HepG2 (cell line): Measurements from ENCODE around the gene ETFB. TPM values are rescaled to one million over a fixed set of nuclear protein-coding genes. Genes with fewer than 3 reads are reported as not detected.

ENCODE experiments used
- ATAC-seq: fragments of 200-7000 bp; cut with Tn5 transposase; 3 replicates; pipeline ENCODE4 v1.9.1; 2020; ENCODE audit warnings: mild to moderate bottlenecking, moderate library complexity
- BruUV-seq: library from RNA; stranded (reverse); fragments of 400-500 nt; replicated peaks from 2 replicates; lab custom pipeline; 2021; lab: Mats Ljungman, UMichigan
- CTCF ChIA-PET: fragments of 300-600 bp; formaldehyde crosslinking; extraction: SDS; loops from one replicate; lab custom pipeline; 2021; ENCODE audit warnings: low total read pairs, inconsistent platforms, low intra/inter-chr PET ratio; lab: Yijun Ruan, JAX
- POLR2A ChIA-PET: fragments of 350-600 bp; sonication (Branson Sonifier 250); formaldehyde crosslinking; loops from one replicate; lab custom pipeline; 2020; ENCODE audit warnings: antibody characterized with exemption, inconsistent platforms; lab: Yijun Ruan, JAX
- DNase-seq: peaks from one replicate; pipeline ENCODE4 v3.0.0-alpha.2; 2015; ENCODE audit warnings: low spot score
- FAIRE-seq: peaks from 3 replicates; lab custom pipeline; 2011; peaks lifted over from hg19 to GRCh38; lab: Jason Lieb, UNC
- H2AFZ ChIP-seq: one replicate; pipeline ENCODE4 v1.6.1; 2011; ENCODE audit warnings: low read length, inconsistent platforms
- H3K27ac ChIP-seq: fragments of 300-600 bp; 3 replicates; pipeline ENCODE4 v1.8.0; 2011; ENCODE audit warnings: mixed run types, mild to moderate bottlenecking, mixed read lengths, low read length, inconsistent platforms; ENCODE audit not compliant: insufficient read depth; ENCODE audit errors: extremely low read length
- H3K27me3 ChIP-seq, 2 experiments: fragments of 200-600 bp in 1 of 2; 2 replicates in 1 of 2; 3 replicates in 1 of 2; pipeline versions ENCODE4 v1.6.0 to v1.8.0; 2011; ENCODE audit warnings: low read length in 2 of 2, mild to moderate bottlenecking in 2 of 2, moderate library complexity in 2 of 2, inconsistent platforms in 1 of 2; ENCODE audit not compliant: insufficient read depth in 2 of 2, control insufficient read depth in 1 of 2
- H3K36me3 ChIP-seq, 2 experiments: fragments of 200-600 bp in 1 of 2; replicated peaks in 1 of 2; 2 replicates in 1 of 2; 3 replicates in 1 of 2; pipeline versions ENCODE4 v1.5.1 to v1.8.0; 2011; ENCODE audit warnings: low read length in 2 of 2, inconsistent platforms in 1 of 2; ENCODE audit not compliant: insufficient read depth in 2 of 2, control insufficient read depth in 1 of 2
- H3K4me1 ChIP-seq: 2 replicates; pipeline ENCODE4 v1.5.1; 2012; ENCODE audit warnings: low read length, inconsistent platforms; ENCODE audit not compliant: insufficient read depth
- H3K4me2 ChIP-seq: 2 replicates; pipeline ENCODE4 v1.6.0; 2011; ENCODE audit warnings: low read depth, low read length, inconsistent platforms
- H3K4me3 ChIP-seq, 3 experiments: fragments of 200-600 bp in 1 of 3; sonication (generic), shearing (Covaris generic) in 1 of 3; replicated peaks in 1 of 3; 2 replicates each; pipeline ENCODE4 v1.5.1; 2011 to 2016; ENCODE audit warnings: low read length in 3 of 3, inconsistent platforms in 2 of 3, low read depth in 2 of 3, mild to moderate bottlenecking in 2 of 3, control low read depth in 1 of 3, mixed read lengths in 1 of 3; ENCODE audit not compliant: insufficient read depth in 1 of 3
- H3K79me2 ChIP-seq: one replicate; pipeline ENCODE4 v1.6.1; 2011; ENCODE audit warnings: low read length, inconsistent platforms; ENCODE audit not compliant: insufficient read depth
- H3K9ac ChIP-seq: 2 replicates; pipeline ENCODE4 v1.6.0; 2011; ENCODE audit warnings: mild to moderate bottlenecking, low read depth, low read length, inconsistent platforms; ENCODE audit not compliant: insufficient read depth
- H3K9me3 ChIP-seq: 2 replicates; pipeline ENCODE4 v1.5.1; 2012; ENCODE audit warnings: mild to moderate bottlenecking, low read length
- H4K20me1 ChIP-seq: 2 replicates; pipeline ENCODE4 v1.6.0; 2011; ENCODE audit warnings: inconsistent platforms, mild to moderate bottlenecking, low read length, moderate library complexity; ENCODE audit not compliant: insufficient read depth
- ARNTL ChIP-seq: sonication (generic); formaldehyde crosslinking; IDR thresholded peaks from 2 replicates; pipeline ENCODE4 v1.4.0; 2020; ENCODE audit warnings: mild to moderate bottlenecking, missing genetic modification reagents
- CTCF ChIP-seq: sonication (generic); formaldehyde crosslinking; IDR thresholded peaks from 2 replicates; pipeline ENCODE4 v1.5.0; 2020; ENCODE audit warnings: mild to moderate bottlenecking, missing genetic modification reagents, moderate library complexity
- HMGA1 ChIP-seq: sonication (generic); formaldehyde crosslinking; conservative IDR thresholded peaks from 2 replicates; pipeline ENCODE4 v1.4.0; 2020; ENCODE audit warnings: missing genetic modification reagents
- HOXA9 ChIP-seq: sonication (generic); formaldehyde crosslinking; IDR thresholded peaks from 2 replicates; pipeline ENCODE4 v1.8.1; 2022; ENCODE audit warnings: missing genetic modification reagents, mild to moderate bottlenecking, moderate library complexity, borderline replicate concordance
- IRF9 ChIP-seq: sonication (generic); formaldehyde crosslinking; IDR thresholded peaks from 2 replicates; pipeline ENCODE4 v1.8.0; 2022; ENCODE audit warnings: missing genetic modification reagents, mild to moderate bottlenecking, borderline replicate concordance
- MBD4 ChIP-seq: IDR thresholded peaks from 2 replicates; pipeline ENCODE4 v1.6.1; 2012; ENCODE audit warnings: low read length, inconsistent platforms, borderline replicate concordance
- NFE2L2 ChIP-seq: fragments of 150-350 bp; IDR thresholded peaks from 2 replicates; pipeline ENCODE4 v1.6.1; 2014; ENCODE audit warnings: low read length
- NR2F1 ChIP-seq, 2 experiments: fragments of 450-650 bp in 1 of 2; formaldehyde crosslinking in 1 of 2; IDR thresholded peaks; 2 replicates each; pipeline versions ENCODE4 v1.5.0 to v1.6.1; 2016 to 2020; ENCODE audit warnings: mild to moderate bottlenecking in 1 of 2, missing compliant biosample characterization in 1 of 2, missing genetic modification reagents in 1 of 2, moderate library complexity in 1 of 2
- PHB2 ChIP-seq: fragments of 450-650 bp; IDR thresholded peaks from 2 replicates; pipeline ENCODE4 v1.6.1; 2018; ENCODE audit not compliant: partially characterized antibody
- PITX1 ChIP-seq: sonication (generic); formaldehyde crosslinking; IDR thresholded peaks from 2 replicates; pipeline ENCODE4 v1.5.1; 2020; ENCODE audit warnings: mild to moderate bottlenecking, missing genetic modification reagents
- PTBP1 ChIP-seq: fragments of 200-400 bp; formaldehyde crosslinking; IDR thresholded peaks from 2 replicates; pipeline ENCODE4 v1.6.1; 2018; ENCODE audit warnings: low read length, low read depth; ENCODE audit not compliant: poor library complexity, severe bottlenecking
- SAFB2 ChIP-seq: sonication (generic); formaldehyde crosslinking; IDR thresholded peaks from 2 replicates; pipeline ENCODE4 v1.5.1; 2020; ENCODE audit warnings: missing genetic modification reagents, low read depth, mild to moderate bottlenecking, borderline replicate concordance
- THYN1 ChIP-seq: sonication (generic); formaldehyde crosslinking; IDR thresholded peaks from 2 replicates; pipeline ENCODE4 v1.8.1; 2023; ENCODE audit warnings: low read depth, mild to moderate bottlenecking, moderate library complexity, missing genetic modification reagents, borderline replicate concordance
- ZC3H13 ChIP-seq: sonication (generic); formaldehyde crosslinking; IDR thresholded peaks from 2 replicates; pipeline ENCODE4 v1.8.1; 2023; ENCODE audit warnings: mild to moderate bottlenecking, missing genetic modification reagents, moderate library complexity
- ZFP1 ChIP-seq: IDR thresholded peaks from 2 replicates; pipeline ENCODE4 v1.6.1; 2016
- ZKSCAN1 ChIP-seq: fragments of 150-350 bp; IDR thresholded peaks from 2 replicates; pipeline ENCODE4 v1.6.1; 2014; ENCODE audit warnings: low read length
- ZNF552 ChIP-seq: sonication (generic); formaldehyde crosslinking; IDR thresholded peaks from 2 replicates; pipeline ENCODE4 v1.9.0; 2022; ENCODE audit warnings: missing genetic modification reagents, mild to moderate bottlenecking, borderline replicate concordance
- ZNF644 ChIP-seq: IDR thresholded peaks from 2 replicates; pipeline ENCODE4 v1.6.1; 2016; ENCODE audit warnings: low read depth
- ZNF720 ChIP-seq: sonication (generic); formaldehyde crosslinking; IDR thresholded peaks from 2 replicates; pipeline ENCODE4 v1.4.0; 2020; ENCODE audit warnings: missing genetic modification reagents
- WGBS: methylation state at CpG from one replicate; pipeline ENCODE4 v1.1.6; 2017; ENCODE audit warnings: low lambda C conversion rate; 5-methylcytosine and 5-hydroxymethylcytosine counted together
- in situ Hi-C: cut with HindIII; loops from 2 replicates; pipeline ENCODE4 v1.10.0; 2017; ENCODE audit warnings: low pct_unique_long_range_greater_than_20kb; ENCODE audit not compliant: extremely low pct_ligation_motif_present
- intact Hi-C: fragments of 100-400 bp; cut with micrococcal nuclease; formaldehyde crosslinking; loops from one replicate; pipeline ENCODE4 v1.10.0; 2022; ENCODE audit not compliant: unreplicated experiment
- polyA plus RNA-seq, 8 experiments: library from polyadenylated mRNA; depleted of rRNA in 3 of 8; stranded (reverse) in 7 of 8; unstranded in 1 of 8; fragments of >200 nt; fragmentation: Illumina TruSeq in 4 of 8; extraction: Trizol in 4 of 8; gene quantifications; 2 replicates each; pipeline versions ENCODE4 v1.2.1 to v1.2.3, GENCODE V29; 2011 to 2016; ENCODE audit warnings: low read depth in 4 of 8, missing spikeins in 1 of 8, mixed read lengths in 1 of 8; ENCODE audit not compliant: insufficient read depth in 1 of 8
- total RNA-seq, 5 experiments: library from RNA; depleted of rRNA; stranded (reverse); fragments of >200 nt; fragmentation: Illumina TruSeq; extraction: Trizol; gene quantifications; 2 replicates each; pipeline ENCODE4 v1.2.3, GENCODE V29; 2016; ENCODE audit warnings: low read depth in 1 of 5

ETFB gene
- total and polyA plus RNA-seq, 2 of the 13 experiments (the other 11 are each of a cell fraction or from before 2014, with no cell fraction given) = 678 to 1,314 TPM

- Histone ChIP-seq H2AFZ (no peak overlapping the region), H3K27me3 (no peaks in the 10 kb centered on the region), H3K27ac (no peak overlapping the region), H3K9me3 (no peaks in the 10 kb centered on the region), H3K4me1 (peaks cover 28% of the 10 kb centered on the region), H3K36me3 (peaks cover 8 to 9% of the 10 kb centered on the region in 2 experiments; a peak in 4 of 5 replicates), H3K4me3 (no peak overlapping the region), H3K9ac (no peak overlapping the region), H4K20me1 (no peaks in the 10 kb centered on the region), H3K4me2 (no peak overlapping the region), H3K79me2 (no peaks in the 10 kb centered on the region)
- ChIA-PET CTCF (interaction anchor here (1.3 to 3.1 kb wide), 4 partner anchors 56 to 101 kb away, joined by 3 to 14 read pairs (median 9); no protein-coding TSS in a partner anchor), POLR2A (interaction anchor here (1.0 to 1.5 kb wide), 2 partner anchors 28 to 30 kb away, joined by 6 to 7 read pairs; no protein-coding TSS in a partner anchor)
- TF ChIP-seq HOXA9 (CRISPR knock-in tag) (no peak), PITX1 (no peak), MBD4 (no peak), ZC3H13 (CRISPR knock-in tag) (no peak), SAFB2 (no peak), PTBP1 (no peak), THYN1 (CRISPR knock-in tag) (no peak), ZNF552 (CRISPR knock-in tag) (no peak), NR2F1 (CRISPR knock-in tag; IDR thresholded peaks at IDR 0.05) (no peak), CTCF (CRISPR knock-in tag) (no peak), ZNF720 (no peak), HMGA1 (CRISPR knock-in tag) (no peak), ARNTL (CRISPR knock-in tag) (no peak), PHB2 (no peak), ZKSCAN1 (no peak), ZFP1 (CRISPR knock-in tag) (no peak), NFE2L2 (no peak), ZNF644 (CRISPR knock-in tag) (no peak), IRF9 (CRISPR knock-in tag) (no peak)
- in situ Hi-C loops (no loop called here), intact Hi-C loops (no loop called here)
- DNase-seq = no peak
- FAIRE-seq = no peak
- ATAC-seq = no peak
- BruUV-seq = no TSS peak
- 90% methylated on average over 3 of the region's 13 CpGs for WGBS
These were observed 28.9 kb downstream of the ETFB start for GRCh38 chr19:51337141-51337860.
